ENCODE measurements around the gene PALLD.

The PALLD gene

DNA sequence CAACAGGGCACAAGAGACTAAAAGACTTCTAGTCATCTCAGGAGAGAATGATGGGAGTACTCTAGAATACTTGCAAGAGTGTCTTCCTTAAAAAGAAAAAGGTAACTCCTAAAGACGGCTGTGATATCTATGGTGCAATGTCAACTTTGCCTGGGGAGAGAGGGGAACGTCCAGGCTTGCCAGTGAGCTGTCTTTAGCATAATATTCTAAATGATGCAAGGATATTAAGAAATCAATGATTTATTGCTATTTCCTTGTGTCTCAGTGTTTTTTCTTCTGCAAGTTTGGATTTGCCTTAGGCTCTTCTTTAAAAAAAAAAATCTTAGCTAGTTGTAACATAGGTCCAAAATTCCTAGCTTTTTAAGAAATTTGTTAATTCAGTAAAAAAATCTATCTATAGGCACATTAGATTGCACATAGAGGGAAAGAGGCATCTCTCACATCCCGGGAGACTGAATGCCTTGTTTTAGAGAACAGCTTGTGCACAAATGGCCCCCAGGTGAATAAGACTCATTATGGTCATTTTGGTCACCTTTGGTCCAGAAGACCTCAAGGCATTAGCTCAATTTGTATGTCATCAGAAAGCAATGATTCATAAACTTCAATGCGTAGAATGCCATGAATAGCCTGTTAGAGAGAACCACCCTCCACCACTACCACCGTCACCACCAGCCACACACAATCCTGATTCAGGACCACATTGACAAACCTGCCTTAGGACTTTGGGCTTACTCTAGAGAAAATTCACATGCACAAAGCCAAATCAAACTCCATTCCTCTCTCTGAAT lies 104.1 kb downstream of the PALLD start:
- DNase-seq: no peak

DNA sequence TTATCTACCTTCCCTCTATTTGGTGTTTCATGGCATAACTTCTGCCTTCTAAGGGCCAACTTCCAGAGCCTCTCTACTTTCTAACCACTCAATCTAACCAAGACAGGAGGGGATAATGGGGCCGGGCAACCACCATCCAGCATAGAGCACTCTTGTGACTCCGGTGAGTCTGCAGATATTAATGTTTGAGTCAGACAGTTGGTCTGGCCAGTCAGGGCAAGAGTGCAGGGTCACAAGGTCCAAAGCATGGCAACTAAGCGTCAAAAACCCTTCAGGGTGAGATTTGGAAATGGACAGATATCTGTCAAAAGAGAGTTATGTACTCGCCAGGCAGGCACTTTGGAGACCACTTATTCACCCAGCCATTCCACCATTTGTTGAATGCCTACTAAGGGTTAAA lies 105.0 kb downstream of the PALLD start:
- DNase-seq: no peak

DNA sequence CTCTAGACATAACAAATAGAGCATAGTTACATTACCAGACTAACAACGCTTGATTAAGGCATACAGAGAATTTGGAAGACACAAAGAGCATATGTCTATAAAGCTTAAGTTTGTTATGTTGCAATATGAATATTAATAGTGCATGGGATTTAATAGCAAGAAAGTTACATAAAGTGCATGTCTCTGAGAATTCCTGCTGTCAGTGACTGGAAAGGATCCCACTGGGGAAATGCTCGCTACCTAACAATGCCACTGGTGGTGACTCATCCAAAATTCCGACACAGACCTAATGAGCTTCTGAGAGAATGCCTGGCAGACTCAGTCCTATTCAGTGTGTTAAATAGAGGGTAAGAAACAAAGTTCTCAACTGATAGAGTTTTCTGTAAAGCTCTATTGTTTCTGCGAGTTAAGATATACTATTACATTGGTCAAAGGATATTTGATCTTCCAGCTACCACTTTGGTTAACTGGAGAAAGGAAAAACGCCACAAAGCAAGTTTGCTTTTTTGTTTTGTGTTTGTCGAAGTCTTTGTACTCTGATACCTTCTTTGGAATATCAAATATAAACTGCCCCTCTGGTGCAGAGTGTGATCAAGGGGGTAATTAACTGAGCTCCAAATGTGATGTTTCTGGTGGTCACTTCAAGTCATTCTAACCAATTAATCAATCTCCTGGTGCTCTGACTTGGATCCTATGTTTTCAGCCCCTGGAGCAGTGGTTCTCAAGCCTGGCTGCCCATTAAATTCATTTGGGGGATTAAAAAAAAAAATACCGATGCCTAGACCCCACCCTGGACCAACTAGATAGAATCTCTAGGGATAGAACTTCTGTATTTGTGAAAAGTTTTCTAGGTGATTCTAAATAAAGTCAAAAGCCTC lies 107.9 kb downstream of the PALLD start:
- DNase-seq: no peak

DNA sequence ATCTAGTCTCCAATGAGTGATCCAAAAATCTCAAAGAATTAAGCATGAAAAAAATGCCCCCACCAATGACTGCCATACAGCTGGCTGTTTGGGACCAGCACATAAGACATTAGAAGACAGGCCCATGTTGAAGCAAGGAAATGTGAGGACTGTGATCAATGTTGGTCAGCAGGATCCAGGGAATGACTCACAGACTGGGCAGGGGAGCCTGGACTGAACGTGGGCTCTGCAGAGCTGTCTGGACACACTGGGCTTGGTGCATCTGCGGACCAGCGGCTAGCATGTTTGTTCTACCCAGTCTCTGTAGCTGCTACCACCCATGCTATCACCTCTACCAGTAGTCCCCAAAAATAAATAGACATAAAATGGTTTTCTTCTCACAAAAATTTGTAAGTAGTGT lies 108.6 kb downstream of the PALLD start:
- no peak for DNase-seq

DNA sequence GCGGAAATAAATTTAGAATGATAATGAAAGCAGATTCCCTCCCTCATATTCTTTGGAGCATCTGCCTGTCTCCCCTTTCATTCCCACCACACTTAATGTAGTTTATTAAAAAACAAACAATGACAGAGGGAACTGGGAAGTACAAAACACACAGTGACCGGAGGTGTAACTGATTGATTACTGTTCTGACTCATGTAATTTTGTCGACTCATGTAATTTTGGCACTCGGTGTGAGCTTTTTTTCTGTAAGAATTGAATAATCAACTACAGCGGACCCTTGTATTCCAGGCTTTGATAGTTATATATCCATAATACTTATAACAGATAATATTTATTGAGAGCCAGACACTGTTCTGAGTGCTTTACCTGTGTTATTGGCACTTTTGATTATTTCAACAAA lies 110.4 kb downstream of the PALLD start:
- no peak for DNase-seq

DNA sequence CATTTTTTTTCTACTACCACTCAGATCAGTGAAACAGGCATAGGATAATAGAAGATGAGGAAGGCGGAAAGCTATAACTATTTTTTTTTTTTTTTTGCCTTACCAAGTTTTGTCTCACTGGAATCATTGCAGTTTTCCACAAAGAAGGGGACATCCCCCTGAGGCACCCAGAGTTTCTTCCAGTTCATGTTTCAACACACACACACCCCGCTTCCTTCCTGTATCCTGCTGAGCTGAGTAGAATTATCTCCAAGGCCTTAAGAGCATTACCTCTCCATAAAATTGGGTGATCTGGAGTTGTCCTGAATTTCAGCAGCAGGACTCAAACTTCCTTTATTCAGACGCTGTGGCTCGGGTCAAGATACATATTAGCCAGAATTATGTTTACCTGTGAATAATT lies 111.9 kb downstream of the PALLD start:
- no peak for DNase-seq

DNA sequence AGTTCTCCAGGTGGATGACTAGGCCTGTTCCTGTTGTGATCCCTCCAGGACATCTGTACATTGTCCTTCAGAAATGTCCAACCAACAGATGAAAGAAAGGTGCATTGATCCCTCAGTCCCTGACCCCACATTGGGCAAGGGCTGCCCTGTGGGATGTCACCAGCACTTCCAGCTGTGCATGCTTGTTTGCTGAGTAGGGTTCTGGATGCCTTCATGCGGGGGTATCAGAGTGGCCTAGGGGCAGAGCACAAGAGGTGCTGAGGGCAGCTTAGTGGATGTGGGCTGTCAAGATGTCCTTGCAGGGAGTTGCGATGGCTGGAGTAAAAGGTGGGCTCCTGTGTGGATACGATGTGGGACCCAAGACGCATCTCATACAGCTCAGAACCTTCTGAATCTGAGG lies 112.5 kb downstream of the PALLD start:
- no peak for DNase-seq

DNA sequence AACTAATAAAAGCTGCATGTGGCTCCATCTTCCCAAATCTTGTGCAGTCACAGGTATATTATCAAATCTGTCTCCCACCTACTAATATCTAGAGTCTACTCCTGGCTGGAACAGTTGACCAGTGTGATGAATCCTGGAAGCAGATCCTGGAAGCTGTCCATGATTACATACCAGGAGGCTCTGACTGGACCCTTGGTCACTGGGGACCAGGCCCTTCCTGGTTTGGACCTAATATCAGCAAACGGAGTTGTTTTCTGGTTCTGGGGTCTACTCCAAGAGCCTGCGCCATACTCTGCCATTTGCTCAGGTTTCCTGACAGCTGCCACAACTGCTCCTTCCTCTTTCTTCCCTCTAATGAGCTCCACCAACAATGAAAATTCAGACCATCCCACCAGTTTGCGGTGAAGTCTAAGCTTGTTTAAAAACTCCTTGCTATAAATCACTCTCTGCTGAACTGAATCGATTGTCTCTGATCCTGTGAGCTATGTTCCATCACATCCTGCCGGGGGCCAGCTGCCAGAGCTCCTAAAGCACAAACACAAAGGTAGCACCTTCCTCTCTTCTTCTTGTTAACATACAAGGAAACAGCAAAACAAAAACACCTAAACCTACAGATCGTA lies 114.2 kb downstream of the PALLD start:
- DNase-seq: no peak

DNA sequence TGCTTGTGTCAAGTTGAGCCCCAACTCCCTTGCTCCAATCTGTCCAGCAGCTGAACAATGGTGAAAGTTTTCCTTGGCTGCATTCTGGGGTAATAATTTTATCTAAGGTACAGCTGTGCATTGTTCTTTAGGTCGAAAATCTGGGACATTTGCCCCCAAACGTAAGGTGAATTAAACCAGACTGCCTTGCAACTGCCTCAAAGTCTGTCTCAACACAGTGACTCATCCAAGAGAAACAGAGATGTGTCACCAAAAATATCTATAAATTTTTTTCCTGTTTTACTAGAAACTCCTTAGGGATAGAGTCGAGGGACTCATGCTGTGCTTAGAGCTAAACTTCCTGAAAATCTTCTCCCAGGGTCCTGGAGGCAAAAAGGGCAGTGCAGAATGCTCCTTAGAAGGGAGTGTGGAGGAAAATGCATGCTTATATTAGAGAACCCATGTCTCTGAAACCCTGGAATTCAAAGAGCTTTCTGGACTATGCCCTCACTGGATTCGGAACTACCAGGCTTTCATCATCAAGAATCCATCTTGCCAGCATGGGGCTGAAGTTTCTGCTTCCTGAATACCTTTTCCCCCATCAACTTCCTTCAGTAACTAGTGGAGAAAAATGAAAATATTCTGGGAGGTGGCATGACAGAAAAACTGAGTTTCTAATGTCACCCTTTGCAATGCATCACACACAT lies 115.7 kb downstream of the PALLD start:
- no peak for DNase-seq

DNA sequence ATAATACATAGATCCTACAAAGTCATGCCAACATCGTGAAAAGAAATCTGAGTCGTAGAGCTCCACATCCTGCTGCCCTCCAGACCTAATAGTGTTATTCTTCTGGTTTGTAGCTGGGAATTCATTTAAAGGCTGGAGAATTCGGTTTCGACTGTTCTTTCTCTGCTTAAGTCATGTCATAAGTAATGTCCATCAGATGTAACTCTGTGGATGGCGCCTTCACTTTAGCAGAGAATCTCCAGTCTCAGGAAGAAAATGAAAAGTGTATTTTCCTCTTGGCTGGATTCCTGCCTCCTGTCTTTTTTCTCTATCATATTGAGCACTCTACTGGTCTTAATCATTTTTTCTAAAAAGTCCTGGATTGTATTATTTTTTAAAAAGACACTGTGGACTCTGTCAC lies 117.0 kb downstream of the PALLD start:
- no peak for DNase-seq

DNA sequence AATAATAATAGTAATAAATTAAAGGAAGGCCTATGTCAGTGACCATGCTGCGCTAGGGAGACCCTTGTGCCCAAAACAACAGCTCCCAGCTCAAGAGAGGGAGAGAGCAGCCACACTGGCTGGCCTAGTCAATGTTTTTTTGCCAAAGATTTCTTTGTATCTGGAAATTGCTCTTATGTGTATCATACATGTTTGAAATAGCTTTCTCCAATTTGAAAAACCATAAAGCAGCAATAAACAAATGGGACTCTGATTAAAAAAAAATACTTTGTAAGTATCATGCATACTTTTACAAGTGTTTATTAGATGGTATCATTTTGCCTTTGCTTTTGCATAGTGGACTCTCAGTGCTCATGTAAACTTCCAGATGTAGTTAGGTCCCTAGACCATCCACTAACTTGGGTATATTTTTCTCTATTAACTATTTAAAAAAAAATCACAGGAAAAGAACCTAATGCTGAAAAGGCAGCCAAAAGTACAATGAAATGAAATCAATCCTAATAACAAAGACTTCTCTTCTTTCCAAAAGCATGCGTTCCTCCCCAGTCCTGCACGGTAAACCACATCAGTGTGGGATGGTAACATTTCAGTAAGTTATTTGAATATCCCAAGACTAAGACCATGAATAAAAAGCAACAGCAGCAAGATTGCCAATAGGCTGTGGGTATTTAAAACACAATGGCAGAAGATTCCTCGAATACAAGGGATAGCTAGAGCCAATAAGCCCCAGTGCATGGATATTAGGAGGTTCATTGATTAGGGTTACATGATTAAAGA lies 117.6 kb downstream of the PALLD start:
- DNase-seq: no peak

DNA sequence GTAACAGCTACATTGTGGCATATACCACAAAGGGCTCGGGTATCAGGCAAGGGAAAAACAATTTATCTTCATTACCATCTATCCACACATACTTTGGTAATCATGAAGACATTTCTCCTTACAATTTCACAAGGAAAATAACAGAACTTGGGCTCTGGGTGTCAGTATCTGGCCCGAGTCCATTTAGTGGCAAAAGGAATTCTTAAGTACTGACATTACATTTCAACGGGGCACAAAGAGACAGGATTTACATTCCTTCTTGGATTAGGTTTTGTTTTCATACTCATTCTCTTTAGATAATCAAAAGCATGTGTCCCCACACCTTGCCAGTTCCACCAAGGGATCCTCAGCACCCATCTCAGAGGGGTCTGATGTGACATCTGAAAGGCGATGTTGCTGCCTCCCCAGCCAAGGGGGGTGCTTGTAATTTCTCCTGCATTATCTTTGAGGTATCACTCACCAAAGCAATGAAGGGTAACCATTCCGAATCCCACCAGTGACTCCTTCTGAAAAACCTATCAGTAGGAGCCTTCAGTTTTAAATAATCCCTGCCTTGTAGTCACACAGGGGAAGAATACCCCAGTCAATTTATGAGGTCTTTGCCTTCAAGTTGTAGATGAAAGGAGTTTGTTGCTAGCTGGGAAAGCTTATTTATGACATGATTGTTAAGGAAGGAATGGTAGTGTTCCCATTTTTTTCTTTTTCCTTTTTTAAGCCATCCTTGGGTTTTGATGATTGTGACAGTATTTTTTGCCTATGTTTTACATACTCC lies 118.6 kb downstream of the PALLD start:
- DNase-seq: no peak

DNA sequence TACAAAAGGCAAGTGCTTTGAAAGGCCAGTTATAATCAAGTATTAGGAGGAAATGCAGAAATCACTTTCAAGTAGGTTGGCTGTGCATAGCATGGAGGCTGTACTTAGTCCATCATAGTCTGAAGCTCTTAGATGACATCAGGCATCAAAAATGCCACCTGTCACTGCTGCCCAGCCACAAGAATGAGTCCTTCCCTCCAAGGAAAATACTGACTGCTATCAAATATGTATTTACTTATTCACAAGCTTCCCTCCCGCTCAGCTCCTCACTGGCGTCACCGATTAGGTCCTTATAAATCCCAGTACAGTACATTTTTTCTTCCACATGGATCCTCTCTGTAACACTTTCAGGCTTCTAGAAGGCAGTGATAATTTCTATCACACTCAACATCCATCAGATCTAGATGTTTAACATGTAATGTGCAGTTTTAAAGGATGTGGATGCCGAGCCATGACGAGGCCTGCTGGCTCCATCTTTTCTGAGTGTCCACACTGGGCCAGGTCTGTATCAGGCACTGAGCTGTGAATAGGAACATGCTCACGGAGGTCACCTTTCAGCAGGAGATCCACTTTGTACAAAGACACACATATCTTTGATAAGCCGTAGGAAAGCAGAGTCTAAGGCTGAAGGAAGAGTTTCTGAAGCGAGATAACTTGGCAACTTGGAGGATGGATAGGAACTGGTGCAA lies 121.9 kb downstream of the PALLD start:
- no peak for DNase-seq

DNA sequence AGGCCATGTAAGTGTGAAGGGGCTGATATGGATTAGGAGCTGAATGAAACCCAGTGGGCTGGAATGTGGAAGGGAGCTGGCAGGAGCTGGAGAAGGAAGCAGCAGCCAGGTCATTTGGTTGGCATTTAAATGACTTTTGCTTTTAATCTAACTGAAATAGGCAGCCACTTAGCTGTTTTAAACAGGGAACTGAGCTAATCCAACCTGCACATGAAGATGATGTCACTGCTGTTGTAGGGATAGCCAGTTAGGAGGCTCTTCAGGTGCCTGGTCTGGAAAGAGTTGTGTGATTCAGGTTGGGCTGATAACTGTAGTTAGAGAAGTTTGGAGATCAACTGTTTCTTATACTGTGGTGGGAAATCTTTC lies 122.4 kb downstream of the PALLD start:
- DNase-seq: no peak

DNA sequence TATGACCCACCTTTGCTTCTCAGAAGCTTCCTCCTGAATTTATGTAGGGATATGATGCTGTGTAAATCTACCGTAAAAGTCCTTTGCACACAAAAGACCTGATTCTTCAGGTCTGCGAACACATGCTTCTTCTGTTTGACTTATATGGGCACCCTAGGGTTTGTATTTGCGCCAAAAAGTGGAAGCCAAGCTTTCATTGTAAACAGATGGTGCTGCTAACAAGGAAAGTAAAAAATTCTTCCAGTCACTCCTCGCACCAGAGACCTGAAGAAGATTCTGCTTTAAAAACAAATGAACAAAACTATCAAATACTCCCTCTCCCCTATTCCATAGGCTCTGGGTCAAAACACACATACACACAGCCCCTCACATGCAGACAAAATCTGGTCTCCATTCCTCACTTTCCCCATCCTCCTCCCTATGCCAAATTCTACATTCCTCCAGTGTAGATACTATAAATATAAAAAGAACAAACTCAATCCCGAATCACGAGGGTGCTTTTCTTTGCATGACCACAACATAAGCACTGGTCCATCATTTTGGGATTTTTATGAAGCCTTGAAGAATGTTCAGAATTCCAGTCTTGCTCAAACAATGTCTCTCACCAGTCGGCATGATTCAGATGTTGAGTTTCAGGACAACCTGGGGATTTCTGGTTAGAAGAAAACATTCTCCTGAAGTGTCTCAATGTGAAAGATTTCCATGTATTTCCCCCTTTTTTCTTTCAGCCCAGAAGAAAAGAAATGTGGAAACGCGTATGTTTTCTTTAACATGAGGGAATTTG lies 125.1 kb downstream of the PALLD start:
- no peak for DNase-seq

DNA sequence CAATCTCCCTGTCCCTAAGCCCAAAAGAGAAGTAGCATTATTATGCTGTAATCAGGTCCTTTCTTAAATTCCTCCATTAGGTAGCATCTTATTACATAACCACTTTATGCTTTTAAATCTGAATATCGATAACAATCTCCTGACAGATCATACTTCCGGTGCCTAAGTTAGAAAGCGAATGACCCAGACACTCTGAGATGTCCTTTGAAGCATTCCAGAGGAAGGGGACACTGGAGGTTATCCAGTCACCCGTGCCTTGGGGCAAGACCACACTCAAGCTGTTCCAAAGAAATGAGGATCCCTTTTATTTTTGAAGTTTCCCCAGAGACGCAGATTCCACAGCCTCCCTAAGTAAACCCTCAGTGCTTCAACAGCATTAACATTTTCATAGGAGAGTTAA lies 125.7 kb downstream of the PALLD start:
- no peak for DNase-seq

DNA sequence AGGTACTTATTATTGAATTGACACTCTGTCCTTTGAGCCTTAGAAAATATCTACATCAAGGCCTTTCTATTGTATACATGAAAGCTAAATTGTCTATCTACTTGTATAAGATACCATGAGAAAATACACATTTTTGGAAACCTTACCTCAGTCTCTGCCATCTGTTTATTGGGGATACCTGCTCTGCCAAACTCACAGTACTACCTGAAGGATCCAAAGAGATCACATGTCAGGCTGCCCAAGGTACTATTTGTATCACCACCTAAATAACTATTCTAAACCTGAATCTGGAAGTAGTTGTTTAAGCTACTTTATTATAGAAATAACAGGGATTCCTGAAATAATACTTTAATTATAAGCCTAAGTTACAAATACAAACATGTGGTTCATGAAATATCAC lies 126.2 kb downstream of the PALLD start:
- no peak for DNase-seq

DNA sequence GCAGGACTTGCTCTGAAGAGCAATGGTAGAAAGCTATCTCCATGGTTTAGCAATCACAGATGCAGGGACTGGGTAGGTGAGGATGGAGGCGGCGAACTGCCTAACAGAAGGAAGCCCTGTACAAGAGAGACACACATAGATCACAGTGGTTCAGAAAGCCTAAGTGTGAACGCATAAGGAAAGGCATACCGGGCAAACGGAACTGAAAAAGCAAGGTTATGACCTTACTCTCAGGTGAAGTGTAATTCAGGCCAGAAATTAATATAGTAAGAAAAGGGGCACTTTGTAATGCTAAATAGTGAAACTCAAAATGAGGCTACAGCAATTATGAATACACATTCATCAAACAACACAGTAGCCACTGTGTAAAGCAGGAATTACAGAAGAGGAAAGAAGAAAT lies 126.6 kb downstream of the PALLD start:
- DNase-seq: no peak

DNA sequence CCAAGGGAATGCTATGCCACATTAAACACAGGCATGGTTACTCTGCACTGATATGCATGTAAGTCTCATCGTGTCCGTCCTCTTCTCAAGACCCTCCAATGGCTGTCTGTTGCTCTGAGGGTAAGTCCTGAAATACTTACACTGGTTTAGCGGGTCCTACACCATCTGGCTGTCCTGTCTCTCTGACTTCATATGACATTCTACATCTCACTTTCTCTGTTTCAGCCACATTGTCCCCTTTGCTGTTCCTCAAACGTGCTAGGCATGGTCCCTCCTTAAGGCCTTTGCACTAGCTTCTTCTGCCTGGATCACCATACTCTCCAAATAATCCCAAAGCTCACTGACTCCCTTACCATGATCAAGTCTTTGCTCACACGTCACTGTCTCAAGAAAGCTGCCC lies 131.4 kb downstream of the PALLD start:
- DNase-seq: no peak

DNA sequence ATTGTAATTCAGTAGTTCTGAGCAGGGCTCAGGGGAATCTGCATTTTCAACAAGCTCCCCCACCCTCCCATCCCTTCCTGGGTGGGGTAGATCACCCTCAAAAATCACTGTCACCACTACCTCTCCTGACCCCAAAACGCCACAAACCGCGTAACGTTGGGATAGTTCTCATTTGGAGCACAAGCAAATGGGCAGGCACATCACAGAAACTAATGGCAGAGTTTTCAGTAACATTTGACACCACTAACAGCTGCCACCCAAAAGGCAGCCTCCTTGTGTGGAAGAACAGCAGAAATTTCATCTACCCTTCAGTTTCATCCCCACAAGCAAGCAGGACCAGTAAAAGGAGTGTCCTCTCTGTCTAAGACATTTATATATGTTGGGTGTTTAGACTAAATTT lies 132.7 kb downstream of the PALLD start:
- no peak for DNase-seq
